A673 (cell line): Measurements from ENCODE around the gene DND1. TPM values are rescaled to one million over a fixed set of nuclear protein-coding genes. Genes with fewer than 3 reads are reported as not detected.

Experiments
- BruUV-seq: library from RNA; stranded (reverse); fragments of 400-500 nt; replicated peaks from 2 replicates; lab custom pipeline; 2021; lab: Mats Ljungman, UMichigan
- CTCF ChIA-PET: fragments of 300-600 bp; sonication (Branson Sonifier 250); formaldehyde crosslinking; loops from one replicate; lab custom pipeline; 2022; ENCODE audit warnings: antibody characterized with exemption; lab: Charles Lee
- POLR2A ChIA-PET: fragments of 300-600 bp; sonication (Branson Sonifier 250); formaldehyde crosslinking; loops from one replicate; lab custom pipeline; 2022; ENCODE audit warnings: antibody characterized with exemption; ENCODE audit not compliant: low non-redundant PET; lab: Charles Lee
- DNase-seq: peaks from one replicate; pipeline ENCODE4 v3.0.0-alpha.2; 2015; ENCODE audit warnings: low spot score
- H3K27ac ChIP-seq: fragments of 200-600 bp; sonication (generic); 2 replicates; pipeline ENCODE4 v1.5.1; 2016; ENCODE audit warnings: mixed run types, low read depth, mild to moderate bottlenecking, mixed read lengths, antibody characterized with exemption, low read length; ENCODE audit not compliant: poor library complexity, severe bottlenecking
- H3K27me3 ChIP-seq: fragments of 200-600 bp; sonication (generic); replicated peaks from 2 replicates; pipeline ENCODE4 v1.6.1; 2017; ENCODE audit warnings: mixed run types, low read depth, mild to moderate bottlenecking, mixed read lengths, antibody characterized with exemption, low read length; ENCODE audit not compliant: insufficient read depth, poor library complexity
- H3K36me3 ChIP-seq: fragments of 200-600 bp; sonication (generic); 2 replicates; pipeline ENCODE4 v1.6.1; 2016; ENCODE audit warnings: mixed run types, mild to moderate bottlenecking, mixed read lengths, antibody characterized with exemption, low read length; ENCODE audit not compliant: insufficient read depth, poor library complexity, severe bottlenecking
- H3K4me1 ChIP-seq: fragments of 200-600 bp; sonication (generic); 2 replicates; pipeline ENCODE4 v1.6.1; 2017; ENCODE audit warnings: mixed run types, mild to moderate bottlenecking, mixed read lengths, antibody characterized with exemption, low read length; ENCODE audit not compliant: insufficient read depth, poor library complexity, severe bottlenecking
- H3K4me3 ChIP-seq: fragments of 200-600 bp; sonication (generic); 2 replicates; pipeline ENCODE4 v1.5.1; 2016; ENCODE audit warnings: low read depth, mixed run types, mild to moderate bottlenecking, mixed read lengths, low read length; ENCODE audit not compliant: poor library complexity, severe bottlenecking
- H3K9me3 ChIP-seq: fragments of 200-600 bp; sonication (generic); 2 replicates; pipeline ENCODE4 v1.6.1; 2016; ENCODE audit warnings: mixed run types, low read depth, mild to moderate bottlenecking, mixed read lengths, antibody characterized with exemption, low read length; ENCODE audit not compliant: poor library complexity, severe bottlenecking
- EZH2 ChIP-seq: fragments of 200-600 bp; sonication (generic); IDR thresholded peaks from 2 replicates; pipeline ENCODE4 v1.6.1; 2017; ENCODE audit warnings: borderline replicate concordance, low read depth, mild to moderate bottlenecking, mixed read lengths, antibody characterized with exemption, low read length; ENCODE audit not compliant: poor library complexity, severe bottlenecking
- intact Hi-C: fragments of 100-400 bp; cut with micrococcal nuclease; formaldehyde crosslinking; loops from one replicate; pipeline ENCODE4 v1.10.0; 2022; ENCODE audit not compliant: unreplicated experiment
- total RNA-seq: library from RNA; stranded (reverse); gene quantifications from 2 replicates; pipeline ENCODE4 v1.2.3, GENCODE V29; 2021
- TF ChIP-seq, protein P1 (sequence below): fragments of 300-800, 200-600 bp; sonication (generic); conservative IDR thresholded peaks from 2 replicates; pipeline ENCODE4 v1.5.1; 2017; ENCODE audit warnings: low read depth, mild to moderate bottlenecking, antibody characterized with exemption, low read length, moderate library complexity, mixed read lengths

The DND1 gene
- total RNA-seq, 1 experiment from 2014 or later: 2.3 TPM

DNA sequence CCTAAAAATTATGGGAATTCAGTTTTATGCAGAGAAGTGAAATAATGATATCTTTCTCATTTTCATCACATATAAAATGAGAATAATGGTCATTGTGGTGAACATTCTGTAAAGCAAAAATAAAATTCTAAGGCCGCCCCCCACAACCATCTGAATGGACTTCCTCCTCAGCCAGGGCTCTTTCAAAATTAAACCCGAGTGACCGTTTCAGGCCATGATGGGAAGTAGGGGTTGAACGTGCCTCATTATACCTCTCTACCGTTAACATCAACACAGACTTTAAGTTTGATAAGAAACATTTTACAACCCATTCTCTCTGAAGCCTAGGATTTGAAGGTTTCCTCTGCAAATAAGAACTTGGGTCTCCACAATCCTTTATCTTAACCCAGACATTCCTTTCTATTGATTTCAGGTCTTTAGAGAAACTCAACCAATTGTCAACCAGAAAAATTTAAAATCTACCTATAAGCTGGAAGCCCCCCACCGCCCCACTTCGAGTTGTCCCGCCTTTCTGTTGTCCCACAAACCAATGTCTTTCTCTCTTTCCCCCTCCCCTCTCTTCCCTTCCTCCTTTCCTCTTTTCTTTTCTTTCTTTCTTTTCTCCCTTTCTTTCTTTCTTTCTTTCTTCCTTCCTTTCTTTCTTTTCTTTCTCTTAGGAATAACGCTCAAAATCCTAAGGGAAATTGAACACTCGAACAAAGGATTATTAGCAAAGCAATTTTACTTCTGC lies 35.8 kb downstream of the DND1 start:
- Histone ChIP-seq H3K36me3 (peaks cover 7% of the 10 kb centered on the region), H3K4me3 (no peak overlapping the region), H3K4me1 (peaks cover 17% of the 10 kb centered on the region), H3K27ac (no peak overlapping the region), H3K27me3 (peaks cover 8% of the 10 kb centered on the region), H3K9me3 (no peaks in the 10 kb centered on the region)
- intact Hi-C loops: loop anchor here (5.0 kb wide), 2 partner anchors 75 to 265 kb away; partner anchors contain the start of genes APBB3 and SLC35A4
- ChIA-PET CTCF (no interaction called here), POLR2A (no interaction called here)
- TF ChIP-seq, protein P1, sequence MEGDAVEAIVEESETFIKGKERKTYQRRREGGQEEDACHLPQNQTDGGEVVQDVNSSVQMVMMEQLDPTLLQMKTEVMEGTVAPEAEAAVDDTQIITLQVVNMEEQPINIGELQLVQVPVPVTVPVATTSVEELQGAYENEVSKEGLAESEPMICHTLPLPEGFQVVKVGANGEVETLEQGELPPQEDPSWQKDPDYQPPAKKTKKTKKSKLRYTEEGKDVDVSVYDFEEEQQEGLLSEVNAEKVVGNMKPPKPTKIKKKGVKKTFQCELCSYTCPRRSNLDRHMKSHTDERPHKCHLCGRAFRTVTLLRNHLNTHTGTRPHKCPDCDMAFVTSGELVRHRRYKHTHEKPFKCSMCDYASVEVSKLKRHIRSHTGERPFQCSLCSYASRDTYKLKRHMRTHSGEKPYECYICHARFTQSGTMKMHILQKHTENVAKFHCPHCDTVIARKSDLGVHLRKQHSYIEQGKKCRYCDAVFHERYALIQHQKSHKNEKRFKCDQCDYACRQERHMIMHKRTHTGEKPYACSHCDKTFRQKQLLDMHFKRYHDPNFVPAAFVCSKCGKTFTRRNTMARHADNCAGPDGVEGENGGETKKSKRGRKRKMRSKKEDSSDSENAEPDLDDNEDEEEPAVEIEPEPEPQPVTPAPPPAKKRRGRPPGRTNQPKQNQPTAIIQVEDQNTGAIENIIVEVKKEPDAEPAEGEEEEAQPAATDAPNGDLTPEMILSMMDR: no peak
- no peak for TF ChIP-seq EZH2
- BruUV-seq: no TSS peak
- no peak for DNase-seq

DNA sequence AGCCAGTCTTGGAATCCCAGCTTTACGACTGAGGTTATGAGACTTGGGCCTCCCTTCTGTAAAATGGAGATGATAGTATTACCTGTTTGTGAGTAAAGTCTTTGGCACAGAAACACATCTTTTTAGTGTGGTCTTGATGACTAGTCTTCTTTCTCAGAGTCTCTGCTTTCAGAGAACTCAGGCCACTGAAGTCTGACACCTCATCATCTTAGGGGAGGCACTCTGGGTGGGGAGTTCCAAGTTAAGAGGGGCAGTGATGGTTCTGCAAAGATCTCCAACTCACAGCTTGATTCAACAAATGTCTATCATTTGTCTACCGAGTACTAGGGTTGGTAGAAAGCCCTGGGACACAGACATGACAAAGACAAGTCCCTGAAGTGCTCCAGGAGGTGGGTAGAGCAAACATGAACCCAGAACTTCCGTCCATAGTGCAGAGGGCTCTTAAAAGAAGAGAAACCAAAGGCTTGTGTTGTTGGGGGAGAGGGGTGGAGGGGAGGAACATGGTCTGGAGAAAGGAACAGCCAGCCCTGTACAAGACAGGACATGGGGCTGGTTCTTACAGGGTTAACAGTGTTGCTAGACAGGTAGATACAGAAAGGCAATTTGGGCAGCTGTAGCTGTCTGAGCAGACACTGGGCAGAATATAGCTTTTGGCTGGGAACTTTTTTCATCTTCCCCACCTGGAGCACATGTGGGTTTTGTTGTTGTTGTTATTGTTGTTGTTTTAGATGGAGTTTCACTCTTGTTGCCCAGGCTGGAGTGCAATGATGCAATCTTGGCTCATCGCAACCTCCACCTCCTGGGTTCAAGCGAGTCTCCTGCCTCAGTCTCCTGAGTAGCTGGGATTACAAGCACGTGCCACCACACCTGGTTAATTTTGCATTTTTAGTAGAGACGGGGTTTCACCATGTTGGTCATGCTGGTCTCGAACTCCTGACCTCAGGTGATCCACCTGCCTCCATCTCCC lies 37.8 kb downstream of the DND1 start:
- Histone ChIP-seq H3K4me1 (peaks cover 11% of the 10 kb centered on the region), H3K27me3 (peaks cover 17% of the 10 kb centered on the region), H3K9me3 (no peaks in the 10 kb centered on the region), H3K4me3 (no peak overlapping the region), H3K27ac (no peak overlapping the region), H3K36me3 (no peaks in the 10 kb centered on the region)
- no TSS peak for BruUV-seq
- CTCF ChIA-PET: no interaction called here
- TF ChIP-seq EZH2: no peak
- TF ChIP-seq, protein P1: 0 out of 2 replicates have a peak, but pooled peaks have one; percentile 4
- no peak for DNase-seq
- intact Hi-C loops: loop anchor here (5.0 kb wide), 2 partner anchors 73 to 263 kb away; partner anchors contain the start of genes APBB3 and SLC35A4
- POLR2A ChIA-PET: no interaction called here

DNA sequence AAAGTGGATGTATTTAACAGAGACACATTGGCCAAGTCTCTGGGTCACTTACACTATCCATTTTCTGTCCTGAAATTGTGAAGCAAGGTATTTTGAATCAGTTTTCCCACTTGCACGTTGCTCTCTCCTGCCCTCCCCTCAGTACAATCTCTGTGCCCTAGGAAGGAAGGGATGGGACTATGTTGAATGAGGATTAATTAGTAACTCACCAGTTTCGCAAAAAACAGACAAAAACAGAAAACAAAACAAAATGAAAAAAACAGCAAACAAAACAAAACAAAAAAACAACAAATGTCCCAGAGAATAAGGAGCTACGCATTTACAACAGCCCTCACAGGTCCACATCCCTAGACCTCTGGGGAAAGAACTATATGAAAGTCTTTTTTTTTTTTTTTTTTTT lies 39.3 kb downstream of the DND1 start:
- ChIA-PET POLR2A (no interaction called here), CTCF (no interaction called here)
- BruUV-seq: no TSS peak
- Histone ChIP-seq H3K27ac (no peak overlapping the region), H3K4me3 (no peak overlapping the region), H3K36me3 (no peaks in the 10 kb centered on the region), H3K4me1 (peaks cover 4% of the 10 kb centered on the region), H3K27me3 (peaks cover 17% of the 10 kb centered on the region), H3K9me3 (no peaks in the 10 kb centered on the region)
- TF ChIP-seq, protein P1: no peak
- no peak for TF ChIP-seq EZH2
- no peak for DNase-seq
- intact Hi-C loops: no loop called here
